A549 (cell line): Measurements from ENCODE around the gene LYZL6. TPM values are rescaled to one million over a fixed set of nuclear protein-coding genes. Genes with fewer than 3 reads are reported as not detected.

Experiments used
- ATAC-seq, 2 experiments: fragments of 200-7000 bp in 1 of 2; fragments of >200 bp in 1 of 2; cut with Nextera tagmentation in 1 of 2; cut with Tn5 transposase in 1 of 2; 3 replicates each; pipeline versions ENCODE4 v1.8.0 to v1.9.1; 2018 to 2020; ENCODE audit warnings: mild to moderate bottlenecking in 1 of 2, moderate library complexity in 1 of 2
- CTCF ChIA-PET: fragments of 300-600 bp; sonication (Branson Sonifier 250); formaldehyde crosslinking; extraction: SDS; loops from one replicate; lab custom pipeline; 2021; ENCODE audit warnings: antibody characterized with exemption, inconsistent platforms; lab: Yijun Ruan, JAX
- POLR2A ChIA-PET: fragments of 350-600 bp; formaldehyde crosslinking; extraction: SDS; loops from one replicate; lab custom pipeline; 2021; ENCODE audit warnings: antibody characterized with exemption, inconsistent platforms; lab: Yijun Ruan, JAX
- DNase-seq, 2 experiments: peaks; one replicate each; pipeline versions ENCODE4 v3.0.0 to v3.0.0-alpha.2; 2011 to 2016; ENCODE audit warnings: low read depth in 1 of 2, low spot score in 1 of 2
- FAIRE-seq: peaks from 2 replicates; lab custom pipeline; 2011; peaks lifted over from hg19 to GRCh38; lab: Jason Lieb, UNC
- H3K27ac ChIP-seq, 2 experiments: fragments of >200 bp; sonication (Bioruptor Twin); formaldehyde crosslinking; 3 replicates each; pipeline ENCODE4 v1.5.1; 2016 to 2017
- H3K4me1 ChIP-seq: fragments of >200 bp; sonication (Bioruptor Twin); formaldehyde crosslinking; 3 replicates; pipeline ENCODE4 v1.6.1; 2016
- H3K4me2 ChIP-seq: fragments of >200 bp; sonication (Bioruptor Twin); formaldehyde crosslinking; 3 replicates; pipeline ENCODE4 v1.6.1; 2016
- H3K4me3 ChIP-seq: fragments of >200 bp; sonication (Bioruptor Twin); formaldehyde crosslinking; 3 replicates; pipeline ENCODE4 v1.5.1; 2016
- H3K9me3 ChIP-seq: fragments of >200 bp; sonication (Bioruptor Twin); formaldehyde crosslinking; 3 replicates; pipeline ENCODE4 v1.6.1; 2016
- CHD2 ChIP-seq: fragments of 150-350 bp; IDR thresholded peaks from 2 replicates; pipeline ENCODE4 v1.6.1; 2014; ENCODE audit warnings: low read length; ENCODE audit not compliant: partially characterized antibody
- ELK1 ChIP-seq: fragments of 150-350 bp; IDR thresholded peaks from 2 replicates; pipeline ENCODE4 v1.6.1; 2014; ENCODE audit warnings: low read depth, mild to moderate bottlenecking, low read length
- ESRRA ChIP-seq: fragments of 150-350 bp; IDR thresholded peaks from 2 replicates; pipeline ENCODE4 v1.6.1; 2014; ENCODE audit warnings: mild to moderate bottlenecking, low read length, borderline replicate concordance
- FOSL2 ChIP-seq, 2 experiments: fragments of 450-650 bp in 1 of 2; fragments of >200 bp in 1 of 2; sonication (Bioruptor Twin) in 1 of 2; formaldehyde crosslinking; IDR thresholded peaks; 2 replicates each; pipeline versions ENCODE4 v1.5.0 to v1.6.1; 2016 to 2020; ENCODE audit warnings: mild to moderate bottlenecking in 1 of 2, moderate library complexity in 1 of 2
- GATA3 ChIP-seq: IDR thresholded peaks from 2 replicates; pipeline ENCODE4 v1.6.1; 2012; ENCODE audit warnings: borderline replicate concordance
- HES2 ChIP-seq: fragments of >200 bp; sonication (Bioruptor Twin); formaldehyde crosslinking; IDR thresholded peaks from 2 replicates; pipeline ENCODE4 v1.6.1; 2016
- JUN ChIP-seq, 2 experiments: fragments of >200 bp; sonication (Bioruptor Twin); formaldehyde crosslinking; IDR thresholded peaks; 2 replicates in 1 of 2; 3 replicates in 1 of 2; pipeline ENCODE4 v1.6.1; 2016 to 2017
- KDM5A ChIP-seq: fragments of 200-600 bp; sonication (generic); IDR thresholded peaks from 2 replicates; pipeline ENCODE4 v1.6.1; 2016; ENCODE audit warnings: antibody characterized with exemption, mild to moderate bottlenecking
- MAX ChIP-seq: IDR thresholded peaks from 2 replicates; pipeline ENCODE4 v1.6.1; 2012
- RAD21 ChIP-seq, 2 experiments: fragments of >200 bp in 1 of 2; sonication (Bioruptor Twin) in 1 of 2; formaldehyde crosslinking in 1 of 2; IDR thresholded peaks in 1 of 2; conservative IDR thresholded peaks in 1 of 2; 2 replicates in 1 of 2; 3 replicates in 1 of 2; pipeline ENCODE4 v1.6.1; 2012 to 2018; ENCODE audit warnings: inconsistent platforms in 1 of 2
- RARB ChIP-seq: fragments of 250-450 bp; sonication (Bioruptor Pico); IDR thresholded peaks from 2 replicates; pipeline ENCODE4 v1.8.0; 2021; ENCODE audit warnings: mild to moderate bottlenecking, moderate library complexity
- SMC3 ChIP-seq: fragments of >200 bp; sonication (Bioruptor Twin); formaldehyde crosslinking; IDR thresholded peaks from 3 replicates; pipeline ENCODE4 v1.6.1; 2018; ENCODE audit warnings: inconsistent platforms
- WGBS: methylation state at CpG from one replicate; pipeline ENCODE4 v1.1.6; 2017; ENCODE audit errors: missing lambda C conversion rate; 5-methylcytosine and 5-hydroxymethylcytosine counted together
- polyA plus RNA-seq, 4 experiments: library from polyadenylated mRNA; depleted of rRNA in 3 of 4; stranded (reverse); fragments of >200 nt; fragmentation: RNase III in 1 of 4; extraction: RNeasy Plus Mini Kit Qiagen cat#74134 plus additional on column Dnase treatment in 1 of 4; gene quantifications; 2 replicates in 3 of 4; 3 replicates in 1 of 4; pipeline ENCODE4 v1.2.3, GENCODE V29; 2011 to 2017
- TF ChIP-seq, protein P1 (sequence below): IDR thresholded peaks from 2 replicates; pipeline ENCODE4 v1.6.1; 2012; ENCODE audit warnings: low read depth, borderline replicate concordance

Gene LYZL6
- polyA plus RNA-seq, 2 of the 4 experiments (the other 2 are of a cell fraction) = not detected

- Histone ChIP-seq H3K4me3 (no peak overlapping the region), H3K4me1 (no peaks in the 10 kb centered on the region), H3K9me3 (no peaks in the 10 kb centered on the region), H3K27ac (no peak overlapping the region), H3K4me2 (no peak overlapping the region)
- ATAC-seq (no peak), DNase-seq (no peak), FAIRE-seq (no peak)
- POLR2A ChIA-PET = no interaction called here
- no peak for TF ChIP-seq HES2
- TF ChIP-seq FOSL2 (IDR thresholded peaks at IDR 0.05) = no peak
- no peak for TF ChIP-seq FOSL2 (CRISPR knock-in tag; IDR thresholded peaks at IDR 0.05)
- TF ChIP-seq GATA3 = no peak
- TF ChIP-seq ELK1 = no peak
- no peak for TF ChIP-seq RARB (CRISPR knock-in tag)
- CTCF ChIA-PET = interaction anchor here (0.6 to 6.0 kb wide), 11 partner anchors 8 to 500 kb away, joined by 3 to 41 read pairs (median 5); no protein-coding TSS in a partner anchor
- WGBS = 56% methylated on average over 3 of the region's 3 CpGs
Measured at GRCh38 chr17:35982409-35983191, 39.1 kb upstream of the LYZL6 start.

- FAIRE-seq (no peak), ATAC-seq (peak in 1 of 2 experiments; percentile 54; a peak in 2 of 6 replicates), DNase-seq (no peak)
- Histone ChIP-seq H3K4me1 (no peaks in the 10 kb centered on the region), H3K27ac (no peak overlapping the region), H3K4me2 (no peak overlapping the region), H3K9me3 (no peaks in the 10 kb centered on the region), H3K4me3 (no peak overlapping the region)
- TF ChIP-seq ELK1 = no peak
- TF ChIP-seq CHD2 = no peak
- TF ChIP-seq HES2 = no peak
- TF ChIP-seq, protein P1, sequence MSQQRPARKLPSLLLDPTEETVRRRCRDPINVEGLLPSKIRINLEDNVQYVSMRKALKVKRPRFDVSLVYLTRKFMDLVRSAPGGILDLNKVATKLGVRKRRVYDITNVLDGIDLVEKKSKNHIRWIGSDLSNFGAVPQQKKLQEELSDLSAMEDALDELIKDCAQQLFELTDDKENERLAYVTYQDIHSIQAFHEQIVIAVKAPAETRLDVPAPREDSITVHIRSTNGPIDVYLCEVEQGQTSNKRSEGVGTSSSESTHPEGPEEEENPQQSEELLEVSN = no peak
- peak in 1 of 2 experiments; percentile 29; a peak in 2 of 5 replicates for TF ChIP-seq RAD21 (conservative IDR thresholded peaks at IDR 0.05 in 1 of 2, IDR thresholded peaks at IDR 0.05 in 1 of 2)
- TF ChIP-seq JUN (IDR thresholded peaks at IDR 0.05) = no peak
- ChIA-PET CTCF (interaction anchor here (0.9 to 6.0 kb wide), 9 partner anchors 9 to 501 kb away, joined by 3 to 41 read pairs (median 6); no protein-coding TSS in a partner anchor), POLR2A (no interaction called here)
- WGBS = 13% methylated on average over 4 of the region's 4 CpGs
Measured at GRCh38 chr17:35981908-35982330, 38.4 kb upstream of the LYZL6 start.

DNA sequence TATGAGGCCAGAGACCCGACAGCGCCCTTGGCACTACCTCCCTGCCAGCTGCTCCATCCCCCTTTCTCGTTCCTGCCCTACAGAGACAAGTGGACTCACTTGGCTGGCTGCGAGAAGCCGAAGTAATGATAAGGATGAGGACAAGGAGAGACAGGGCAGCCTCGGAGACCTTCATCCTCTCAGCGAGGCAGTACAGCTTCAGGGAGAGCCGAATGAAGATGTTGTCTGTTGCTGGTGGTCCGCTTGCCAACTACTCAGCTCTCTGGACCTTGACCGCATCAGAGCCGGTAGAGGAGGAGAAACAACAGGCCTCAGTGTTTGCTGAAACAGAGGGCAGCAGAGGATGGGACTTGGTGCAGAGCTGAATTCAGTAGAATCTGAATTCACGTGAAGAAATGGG lies 37.7 kb upstream of the LYZL6 start, which contains the start of gene CCL16:
CCL16 (minus strand) TSS at position 252 of the 400 bp plus-strand sequence; CDS start at position 175, 77 bp downstream.
- POLR2A ChIA-PET = no interaction called here
- no peak for TF ChIP-seq SMC3
- no peak for TF ChIP-seq MAX
- TF ChIP-seq ESRRA = no peak
- TF ChIP-seq KDM5A = no peak
- no peak for TF ChIP-seq JUN (IDR thresholded peaks at IDR 0.05)
- FAIRE-seq (no peak), ATAC-seq (no peak), DNase-seq (no peak)
- WGBS = 49% methylated on average over 12 of the region's 12 CpGs
- Histone ChIP-seq H3K9me3 (no peaks in the 10 kb centered on the region), H3K4me3 (no peak within 1 kb of the TSS), H3K4me2 (no peak within 1 kb of the TSS), H3K4me1 (no peaks in the 10 kb centered on the region), H3K27ac (no peak within 1 kb of the TSS)
- CTCF ChIA-PET = interaction anchor here (1.5 to 6.0 kb wide), 7 partner anchors 10 to 502 kb away, joined by 3 to 41 read pairs (median 6); no protein-coding TSS in a partner anchor
